ENCODE results near the gene SLC25A23.

Gene SLC25A23

DNA sequence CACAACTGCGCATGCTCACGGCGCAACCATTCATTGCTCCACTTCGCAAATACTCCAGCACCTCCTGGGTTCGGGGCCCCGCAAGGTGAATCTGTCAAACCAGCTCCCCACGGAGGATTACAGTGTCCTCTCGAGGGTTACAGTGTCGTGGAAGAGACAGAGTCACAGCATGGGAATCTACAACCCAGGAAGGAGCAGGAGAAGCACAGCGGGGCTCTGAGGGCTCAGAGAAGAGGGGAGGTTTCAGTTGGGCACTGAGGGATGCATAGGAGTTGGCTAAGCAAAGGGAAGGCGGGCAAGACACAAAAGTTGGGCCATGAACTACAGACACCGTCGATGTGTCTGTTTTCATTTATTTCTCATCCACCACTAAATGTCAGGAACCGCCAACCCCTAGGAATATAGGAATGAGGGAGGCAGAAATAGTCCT lies 65.6 kb downstream of the SLC25A23 start:
- H3K9ac ChIP-seq (ENCODE audit: low read length), result peak overlapping the region; percentile 88
- peak overlapping the region; percentile 91 for H3K4me3 ChIP-seq (ENCODE audit: low read length)
- H3K4me1 ChIP-seq (ENCODE audit: control insufficient read depth, insufficient read depth, low read length), result peaks cover 12% of the 10 kb centered on the region
- H3K36me3 ChIP-seq (ENCODE audit: control insufficient read depth, insufficient read depth, low read length), result peaks cover 3% of the 10 kb centered on the region
- H3K27ac ChIP-seq (ENCODE audit: low read depth, low read length), result peak overlapping the region; percentile 100
- no peaks in the 10 kb centered on the region for H3K27me3 ChIP-seq (ENCODE audit: control insufficient read depth, insufficient read depth, low read length)

DNA sequence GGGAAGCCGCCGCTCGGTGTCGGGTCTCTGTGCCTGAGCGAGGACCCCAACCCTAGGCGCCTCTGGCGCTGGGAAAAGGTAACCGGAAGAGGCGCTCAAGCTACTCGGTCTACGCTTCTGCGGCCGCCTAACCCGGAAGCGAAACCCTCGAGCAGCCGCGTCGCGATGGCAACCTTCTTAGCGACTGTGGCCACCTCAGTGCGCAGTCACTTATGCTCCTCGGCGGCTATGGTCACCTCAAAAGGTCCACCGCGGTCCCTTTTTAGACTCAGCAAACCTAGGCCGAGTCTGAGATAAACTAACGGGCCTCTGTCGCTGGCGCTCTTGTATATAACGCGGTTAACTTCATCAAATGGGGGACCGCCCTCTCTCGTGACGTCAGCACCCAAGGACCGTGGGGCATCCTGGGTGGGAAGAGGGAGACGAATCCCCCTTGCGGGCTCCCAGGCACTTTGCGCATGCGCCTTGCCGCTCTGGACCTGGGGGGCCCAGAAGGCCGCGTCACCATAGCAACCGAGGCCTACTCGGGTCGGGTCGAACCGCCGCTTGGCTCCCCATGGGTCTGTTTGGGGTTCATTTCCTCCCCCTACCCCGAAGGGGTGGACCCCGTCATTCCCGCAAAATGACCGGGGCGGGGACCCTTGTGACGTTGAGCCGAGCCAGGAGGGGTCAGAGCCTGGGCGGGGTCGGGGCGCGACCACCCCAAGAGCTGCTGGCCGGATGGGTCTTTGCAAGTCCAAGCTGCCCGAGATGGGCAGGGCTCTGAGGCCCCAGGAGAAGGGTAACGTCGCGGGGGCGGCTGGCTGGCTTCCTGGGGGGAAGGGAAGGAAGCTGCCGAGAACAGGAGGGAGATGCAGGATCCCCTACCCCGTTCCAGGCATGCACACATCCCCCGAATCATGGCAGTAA lies 66.3 kb downstream of the SLC25A23 start, which contains the start of gene GTF2F1:
Gene GTF2F1, minus strand, starts transcription at position 91 of the 909 bp plus-strand sequence. CDS start 169 bp downstream, outside the sequence.
- H3K27ac ChIP-seq (ENCODE audit: low read depth, low read length), result peak within 1 kb of the TSS; percentile 100
- peak within 1 kb of the TSS; percentile 91 for H3K4me3 ChIP-seq (ENCODE audit: low read length)
- H3K27me3 ChIP-seq (ENCODE audit: control insufficient read depth, insufficient read depth, low read length), result no peaks in the 10 kb centered on the region
- peaks cover 12% of the 10 kb centered on the region for H3K4me1 ChIP-seq (ENCODE audit: control insufficient read depth, insufficient read depth, low read length)
- peaks cover 7% of the 10 kb centered on the region for H3K36me3 ChIP-seq (ENCODE audit: control insufficient read depth, insufficient read depth, low read length)
- peak within 1 kb of the TSS; percentile 88 for H3K9ac ChIP-seq (ENCODE audit: low read length)

DNA sequence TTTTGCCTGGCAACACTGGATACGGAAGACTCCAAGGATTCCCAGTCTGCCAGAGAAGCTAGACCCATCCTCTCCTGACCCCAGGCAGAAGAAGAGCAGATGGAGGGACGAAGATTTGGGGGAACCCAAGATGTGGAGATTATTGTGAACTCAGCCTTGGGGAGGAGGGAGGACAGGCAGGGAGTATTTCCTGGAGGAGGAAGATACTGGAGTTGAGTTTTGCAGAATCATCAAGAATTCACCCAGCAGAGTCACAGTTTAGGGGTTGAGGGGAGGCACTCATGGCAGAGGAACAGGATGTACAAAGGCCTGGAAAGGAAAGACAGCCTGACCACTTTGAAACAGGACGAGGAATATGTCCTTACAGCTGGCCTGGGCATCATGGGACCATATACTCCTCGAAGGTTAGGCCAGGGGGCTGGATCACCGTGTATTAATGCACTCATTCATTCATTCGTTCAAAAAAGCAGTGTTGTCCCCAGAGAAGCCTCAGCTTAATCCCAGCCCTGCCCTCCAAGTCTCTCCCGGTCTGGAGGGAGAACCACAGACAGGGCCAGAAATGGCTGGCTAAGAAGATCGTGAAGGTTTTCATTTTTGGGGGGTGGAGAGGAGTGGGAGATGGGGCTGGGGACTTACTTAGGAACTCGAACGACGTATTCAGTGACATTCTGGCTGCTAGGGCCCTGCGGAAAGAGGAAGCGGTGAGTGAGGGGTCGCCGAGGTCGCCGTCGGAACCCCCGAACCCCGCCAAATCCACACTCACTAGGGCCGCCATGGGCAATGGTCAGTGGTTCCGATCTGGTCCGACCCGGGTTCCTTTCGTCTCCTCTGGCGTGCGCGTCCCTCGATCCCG lies 67.1 kb downstream of the SLC25A23 start:
- H3K9ac ChIP-seq (ENCODE audit: low read length), result peak overlapping the region; percentile 78
- no peaks in the 10 kb centered on the region for H3K27me3 ChIP-seq (ENCODE audit: control insufficient read depth, insufficient read depth, low read length)
- peaks cover 12% of the 10 kb centered on the region for H3K4me1 ChIP-seq (ENCODE audit: control insufficient read depth, insufficient read depth, low read length)
- H3K36me3 ChIP-seq (ENCODE audit: control insufficient read depth, insufficient read depth, low read length), result peaks cover 11% of the 10 kb centered on the region
- peak overlapping the region; percentile 100 for H3K27ac ChIP-seq (ENCODE audit: low read depth, low read length)
- H3K4me3 ChIP-seq (ENCODE audit: low read length), result peak overlapping the region; percentile 91
